BJ (cell line): ENCODE data around the gene FZD4. TPM values are rescaled to one million over a fixed set of nuclear protein-coding genes. Genes with fewer than 3 reads are reported as not detected.
"Not testable (repeated sequence)": the region's sequence is repeated elsewhere in the genome, so short reads cannot be mapped to it uniquely, and the experiment has no call there.

ENCODE experiments used
- CTCF ChIA-PET: fragments of 350-600 bp; formaldehyde crosslinking; extraction: SDS; loops from one replicate; lab custom pipeline; 2021; ENCODE audit warnings: antibody characterized with exemption, inconsistent platforms; lab: Yijun Ruan, JAX
- POLR2A ChIA-PET: fragments of 300-600 bp; sonication (Branson Sonifier 250); formaldehyde crosslinking; extraction: SDS; loops from one replicate; lab custom pipeline; 2021; ENCODE audit warnings: antibody characterized with exemption; lab: Charles Lee
- DNase-seq: peaks from one replicate; pipeline ENCODE4 v3.0.0-alpha.2; 2011; ENCODE audit warnings: low read depth
- H3K27me3 ChIP-seq: 2 replicates; pipeline ENCODE4 v1.6.0; 2011; ENCODE audit warnings: low read length; ENCODE audit not compliant: control insufficient read depth, insufficient read depth
- H3K36me3 ChIP-seq: 2 replicates; pipeline ENCODE4 v1.5.1; 2011; ENCODE audit warnings: low read length; ENCODE audit not compliant: control insufficient read depth, insufficient read depth
- H3K4me3 ChIP-seq: 2 replicates; pipeline ENCODE4 v1.5.1; 2011; ENCODE audit warnings: low read depth, mild to moderate bottlenecking, control low read depth, low read length
- CTCF ChIP-seq: IDR thresholded peaks from 2 replicates; pipeline ENCODE4 v1.5.1; 2011; ENCODE audit warnings: low read depth, mild to moderate bottlenecking, control low read depth, inconsistent platforms, low read length, moderate library complexity; ENCODE audit not compliant: insufficient read depth
- polyA minus RNA-seq: library from RNA; depleted of rRNA, polyadenylated mRNA; stranded (reverse); fragments of >200 nt; gene quantifications from 2 replicates; pipeline ENCODE4 v1.2.3, GENCODE V29; 2011; rRNA and poly(A)+ RNA removed
- polyA plus RNA-seq: library from polyadenylated mRNA; depleted of rRNA; stranded (reverse); fragments of >200 nt; gene quantifications from 2 replicates; pipeline ENCODE4 v1.2.3, GENCODE V29; 2011; rRNA removed

Gene FZD4
- polyA plus RNA-seq, result 12.4 and 19.5 TPM in 2 replicates
- 17.3 and 26.7 TPM in 2 replicates for polyA minus RNA-seq

- POLR2A ChIA-PET, result interaction anchor here (0.6 kb wide), 1 partner anchor 1327 kb away, joined by 4 read pairs; the partner anchor contains the start of gene TMEM126B
- no peak for DNase-seq
- CTCF ChIA-PET, result interaction anchor here (0.9 to 1.9 kb wide), 4 partner anchors 14 to 23 kb away, joined by 3 to 8 read pairs (median 3); no protein-coding TSS in a partner anchor
- 0 out of 2 replicates have a peak, but pooled peaks have one; percentile 32 for TF ChIP-seq CTCF
- Histone ChIP-seq H3K4me3 (peak within 1 kb of the TSS; percentile 82), H3K36me3 (peaks cover 2% of the 10 kb centered on the region), H3K27me3 (no peaks in the 10 kb centered on the region; the same call in 1 of the 2 replicates)
Observed at GRCh38 chr11:86955361-86956120, at the start of gene FZD4. FZD4 (minus strand) TSS chr11:86955395; CDS start chr11:86955085, 310 bp downstream.

- H3K27me3 ChIP-seq, POLR2A ChIA-PET, H3K36me3 ChIP-seq, H3K4me3 ChIP-seq, DNase-seq: not testable (repeated sequence)
- CTCF ChIA-PET, result interaction anchor here (0.7 to 2.8 kb wide), 2 partner anchors 9 to 11 kb away, joined by 4 to 11 read pairs; no protein-coding TSS in a partner anchor
Observed at GRCh38 chr11:87004281-87004680, 49.1 kb upstream of the FZD4 start.

- Histone ChIP-seq H3K36me3 (no peaks in the 10 kb centered on the region), H3K4me3 (no peak overlapping the region), H3K27me3 (no peaks in the 10 kb centered on the region; the same call in 1 of the 2 replicates)
- TF ChIP-seq CTCF, result no peak
- no peak for DNase-seq
- POLR2A ChIA-PET, result interaction anchor here (0.6 kb wide), 1 partner anchor 1172 kb away, joined by 3 read pairs; the partner anchor contains the start of gene RAB38
- CTCF ChIA-PET, result interaction anchor here (1.4 to 2.8 kb wide), 2 partner anchors 8 to 11 kb away, joined by 3 to 11 read pairs; no protein-coding TSS in a partner anchor
Observed at GRCh38 chr11:87002918-87003317, 47.7 kb upstream of the FZD4 start.

GRCh38 chr11:86999859-87000753 lies 44.9 kb upstream of the FZD4 start:
- Histone ChIP-seq H3K27me3 (no peaks in the 10 kb centered on the region; the same call in 1 of the 2 replicates), H3K36me3 (no peaks in the 10 kb centered on the region), H3K4me3 (no peak overlapping the region)
- no peak for DNase-seq
- no peak for TF ChIP-seq CTCF
- POLR2A ChIA-PET, result interaction anchor here (0.6 kb wide), 1 partner anchor 10 kb away, joined by 4 read pairs; no protein-coding TSS in a partner anchor
- CTCF ChIA-PET, result interaction anchor here (0.6 to 1.0 kb wide), 2 partner anchors 291 to 324 kb away, joined by 3 to 6 read pairs; no protein-coding TSS in a partner anchor

- H3K27me3 ChIP-seq, result no peaks in the 10 kb centered on the region; the same call in 1 of the 2 replicates
- DNase-seq, result no peak
- no peak overlapping the region for H3K4me3 ChIP-seq
- H3K36me3 ChIP-seq, result no peaks in the 10 kb centered on the region
- CTCF ChIA-PET, result interaction anchor here (1.0 kb wide), 1 partner anchor 291 kb away, joined by 6 read pairs; no protein-coding TSS in a partner anchor
- POLR2A ChIA-PET, result no interaction called here
- TF ChIP-seq CTCF, result no peak
Observed at GRCh38 chr11:86999388-86999787, 44.2 kb upstream of the FZD4 start.
